Stomach (tissue), 4 donors: ENCODE measurements around the gene TRAPPC3L.

Experiments used
- CTCF ChIP-seq, 7 experiments: fragments of 450-650 bp in 4 of 7; fragments of 200-600 bp in 3 of 7; sonication (generic) in 3 of 7; IDR thresholded peaks; one replicate each; pipeline ENCODE4 v1.5.1; 2016 to 2019; ENCODE audit warnings: antibody characterized with exemption in 7 of 7, control low read depth in 2 of 7, mild to moderate bottlenecking in 1 of 7
- EP300 ChIP-seq: sonication (generic); formaldehyde crosslinking; IDR thresholded peaks from one replicate; pipeline ENCODE4 v1.6.1; 2017; ENCODE audit warnings: antibody characterized with exemption
- POLR2AphosphoS5 ChIP-seq, 3 donors: sonication (generic); formaldehyde crosslinking; IDR thresholded peaks; one replicate each; pipeline ENCODE4 v1.6.1; 2016; ENCODE audit warnings: antibody characterized with exemption in 3 of 3

GRCh38 chr6:116533233-116533957 is 12.1 kb downstream of the TRAPPC3L start:
- TF ChIP-seq CTCF (IDR thresholded peaks at IDR 0.05) = no peak
- no peak for TF ChIP-seq POLR2AphosphoS5 (IDR thresholded peaks at IDR 0.05)
- no peak for TF ChIP-seq EP300
